Activated CD8-positive, alpha-beta T cell treated with anti-CD3 and anti-CD28 coated beads, Interleukin-2, amount 10 ng/mL, durations not matched to agents 7 days and 5 days (primary cell): Measurements from ENCODE around the gene SEMA5A. TPM values are rescaled to one million over a fixed set of nuclear protein-coding genes. Genes with fewer than 3 reads are reported as not detected.

ENCODE experiments used
- ATAC-seq: fragments of 150-1000 bp; cut with Tn5 transposase; one replicate; pipeline ENCODE4 v1.10.0; 2021; ENCODE audit warnings: moderate library complexity
- CTCF ChIA-PET: fragments of 350-600 bp; sonication (Branson Sonifier 250); formaldehyde crosslinking; loops from one replicate; lab custom pipeline; 2021; ENCODE audit warnings: antibody characterized with exemption; lab: Charles Lee
- POLR2A ChIA-PET: fragments of 350-600 bp; sonication (Branson Sonifier 250); formaldehyde crosslinking; loops from one replicate; lab custom pipeline; 2021; ENCODE audit warnings: antibody characterized with exemption; lab: Charles Lee
- DNase-seq: peaks from one replicate; pipeline ENCODE4 v3.0.0-alpha.2; 2020
- H3K27ac Mint-ChIP-seq: one replicate; pipeline ENCODE4 v1.8.0; 2021; ENCODE audit warnings: mild to moderate bottlenecking, mixed read lengths
- H3K27me3 Mint-ChIP-seq: one replicate; pipeline ENCODE4 v1.8.0; 2021; ENCODE audit warnings: low read depth, mixed read lengths
- H3K36me3 Mint-ChIP-seq: one replicate; pipeline ENCODE4 v1.8.0; 2021; ENCODE audit warnings: low read depth, mixed read lengths
- H3K4me1 Mint-ChIP-seq: one replicate; pipeline ENCODE4 v1.8.0; 2021; ENCODE audit warnings: low read depth, mixed read lengths
- H3K4me3 Mint-ChIP-seq: one replicate; pipeline ENCODE4 v1.8.0; 2021; ENCODE audit warnings: mild to moderate bottlenecking, mixed read lengths
- H3K9me3 Mint-ChIP-seq: one replicate; pipeline ENCODE4 v1.8.0; 2022; ENCODE audit warnings: mixed read lengths; ENCODE audit not compliant: insufficient read depth
- total RNA-seq, 2 experiments: library from RNA; stranded (reverse); gene quantifications; one replicate each; pipeline ENCODE4 v1.2.3, GENCODE V29; 2021

Gene SEMA5A
- total RNA-seq, 2 experiments from 2014 or later = not detected

GRCh38 chr5:9069650-9070049 lies 476.2 kb downstream of the SEMA5A start:
- Mint-ChIP-seq H3K27me3 (no peaks in the 10 kb centered on the region), H3K4me3 (no peak overlapping the region), H3K4me1 (no peaks in the 10 kb centered on the region), H3K9me3 (peaks cover 4% of the 10 kb centered on the region), H3K36me3 (no peaks in the 10 kb centered on the region), H3K27ac (no peak overlapping the region)
- ATAC-seq (no peak), DNase-seq (no peak)
- ChIA-PET CTCF (no interaction called here), POLR2A (no interaction called here)

GRCh38 chr5:9067154-9067553 lies 478.7 kb downstream of the SEMA5A start:
- Mint-ChIP-seq H3K4me3 (no peak overlapping the region), H3K36me3 (no peaks in the 10 kb centered on the region), H3K9me3 (peaks cover 5% of the 10 kb centered on the region), H3K4me1 (no peaks in the 10 kb centered on the region), H3K27ac (no peak overlapping the region), H3K27me3 (no peaks in the 10 kb centered on the region)
- ChIA-PET POLR2A (no interaction called here), CTCF (no interaction called here)
- ATAC-seq (no peak), DNase-seq (no peak)

GRCh38 chr5:9066349-9066748 lies 479.5 kb downstream of the SEMA5A start:
- H3K27ac Mint-ChIP-seq = no peak overlapping the region
- ChIA-PET POLR2A (no interaction called here), CTCF (no interaction called here)
- H3K4me3 Mint-ChIP-seq = no peak overlapping the region
- H3K4me1 Mint-ChIP-seq = no peaks in the 10 kb centered on the region
- no peak for DNase-seq
- peaks cover 8% of the 10 kb centered on the region for H3K9me3 Mint-ChIP-seq
- ATAC-seq = no peak
- H3K27me3 Mint-ChIP-seq = no peaks in the 10 kb centered on the region
- H3K36me3 Mint-ChIP-seq = no peaks in the 10 kb centered on the region

- H3K4me1 Mint-ChIP-seq = no peaks in the 10 kb centered on the region
- H3K27ac Mint-ChIP-seq = no peak overlapping the region
- no peaks in the 10 kb centered on the region for H3K36me3 Mint-ChIP-seq
- DNase-seq (no peak), ATAC-seq (no peak)
- H3K9me3 Mint-ChIP-seq = peaks cover 15% of the 10 kb centered on the region
- no peaks in the 10 kb centered on the region for H3K27me3 Mint-ChIP-seq
- POLR2A ChIA-PET = no interaction called here
- CTCF ChIA-PET = no interaction called here
- no peak overlapping the region for H3K4me3 Mint-ChIP-seq
Measured at GRCh38 chr5:9063615-9064245, 482.1 kb downstream of the SEMA5A start.

GRCh38 chr5:9062873-9063272 lies 483.0 kb downstream of the SEMA5A start:
- peaks cover 15% of the 10 kb centered on the region for H3K9me3 Mint-ChIP-seq
- no peaks in the 10 kb centered on the region for H3K36me3 Mint-ChIP-seq
- H3K4me1 Mint-ChIP-seq = no peaks in the 10 kb centered on the region
- no peak for ATAC-seq
- DNase-seq = no peak
- CTCF ChIA-PET = no interaction called here
- no peak overlapping the region for H3K4me3 Mint-ChIP-seq
- no peaks in the 10 kb centered on the region for H3K27me3 Mint-ChIP-seq
- H3K27ac Mint-ChIP-seq = no peak overlapping the region
- POLR2A ChIA-PET = no interaction called here

GRCh38 chr5:9059920-9060691 lies 485.8 kb downstream of the SEMA5A start:
- H3K27ac Mint-ChIP-seq = no peak overlapping the region
- H3K4me3 Mint-ChIP-seq = no peak overlapping the region
- ChIA-PET CTCF (no interaction called here), POLR2A (no interaction called here)
- H3K4me1 Mint-ChIP-seq = no peaks in the 10 kb centered on the region
- no peak for ATAC-seq
- no peak for DNase-seq
- no peaks in the 10 kb centered on the region for H3K36me3 Mint-ChIP-seq
- H3K9me3 Mint-ChIP-seq = peaks cover 15% of the 10 kb centered on the region
- H3K27me3 Mint-ChIP-seq = no peaks in the 10 kb centered on the region

GRCh38 chr5:9058666-9059065 lies 487.2 kb downstream of the SEMA5A start:
- Mint-ChIP-seq H3K9me3 (peaks cover 10% of the 10 kb centered on the region), H3K36me3 (no peaks in the 10 kb centered on the region), H3K27ac (no peak overlapping the region), H3K27me3 (no peaks in the 10 kb centered on the region), H3K4me3 (no peak overlapping the region), H3K4me1 (no peaks in the 10 kb centered on the region)
- POLR2A ChIA-PET = no interaction called here
- CTCF ChIA-PET = no interaction called here
- DNase-seq = no peak
- ATAC-seq = no peak

- Mint-ChIP-seq H3K36me3 (no peaks in the 10 kb centered on the region), H3K27me3 (no peaks in the 10 kb centered on the region), H3K9me3 (peaks cover 10% of the 10 kb centered on the region), H3K27ac (no peak overlapping the region), H3K4me3 (no peak overlapping the region), H3K4me1 (no peaks in the 10 kb centered on the region)
- ATAC-seq (no peak), DNase-seq (no peak)
- ChIA-PET POLR2A (no interaction called here), CTCF (no interaction called here)
Measured at GRCh38 chr5:9058161-9058560, 487.7 kb downstream of the SEMA5A start.

- H3K4me1 Mint-ChIP-seq = no peaks in the 10 kb centered on the region
- H3K36me3 Mint-ChIP-seq = no peaks in the 10 kb centered on the region
- H3K27ac Mint-ChIP-seq = no peak overlapping the region
- H3K27me3 Mint-ChIP-seq = no peaks in the 10 kb centered on the region
- ATAC-seq = no peak
- DNase-seq = no peak
- H3K9me3 Mint-ChIP-seq = peaks cover 10% of the 10 kb centered on the region
- no peak overlapping the region for H3K4me3 Mint-ChIP-seq
- ChIA-PET CTCF (no interaction called here), POLR2A (no interaction called here)
Measured at GRCh38 chr5:9057406-9058000, 488.4 kb downstream of the SEMA5A start.

GRCh38 chr5:9056046-9056445 lies 489.8 kb downstream of the SEMA5A start:
- CTCF ChIA-PET = no interaction called here
- H3K36me3 Mint-ChIP-seq = no peaks in the 10 kb centered on the region
- no peak overlapping the region for H3K27ac Mint-ChIP-seq
- H3K4me3 Mint-ChIP-seq = no peak overlapping the region
- H3K4me1 Mint-ChIP-seq = no peaks in the 10 kb centered on the region
- POLR2A ChIA-PET = no interaction called here
- ATAC-seq (no peak), DNase-seq (no peak)
- H3K9me3 Mint-ChIP-seq = peaks cover 4% of the 10 kb centered on the region
- H3K27me3 Mint-ChIP-seq = no peaks in the 10 kb centered on the region

- Mint-ChIP-seq H3K36me3 (no peaks in the 10 kb centered on the region), H3K9me3 (no peaks in the 10 kb centered on the region), H3K27ac (no peak overlapping the region), H3K4me1 (no peaks in the 10 kb centered on the region), H3K4me3 (no peak overlapping the region), H3K27me3 (no peaks in the 10 kb centered on the region)
- ATAC-seq = no peak
- CTCF ChIA-PET = no interaction called here
- no peak for DNase-seq
- POLR2A ChIA-PET = no interaction called here
Measured at GRCh38 chr5:9054821-9055589, 490.9 kb downstream of the SEMA5A start.

GRCh38 chr5:9054322-9054721 lies 491.6 kb downstream of the SEMA5A start:
- POLR2A ChIA-PET = no interaction called here
- Mint-ChIP-seq H3K4me1 (no peaks in the 10 kb centered on the region), H3K27me3 (no peaks in the 10 kb centered on the region), H3K36me3 (no peaks in the 10 kb centered on the region), H3K27ac (no peak overlapping the region), H3K9me3 (no peaks in the 10 kb centered on the region), H3K4me3 (no peak overlapping the region)
- ATAC-seq (no peak), DNase-seq (no peak)
- CTCF ChIA-PET = no interaction called here
